ENCODE results near the gene ELL.

GRCh38 chr19:18441804-18442788 lies 79.8 kb downstream of the ELL start:
- TF ChIP-seq CTCF (IDR thresholded peaks at IDR 0.05) (no peak), POLR2AphosphoS5 (IDR thresholded peaks at IDR 0.05) (no peak), POLR2A (IDR thresholded peaks at IDR 0.05; ENCODE audit: low read depth) (no peak), EP300 (IDR thresholded peaks at IDR 0.05) (no peak)
